Measurements from ENCODE around the gene CDON. TPM values are rescaled to one million over a fixed set of nuclear protein-coding genes. Genes with fewer than 3 reads are reported as not detected.

Gene CDON
- polyA plus RNA-seq, 1 of the 3 experiments (the other 2 are of a cell fraction): 3.7 TPM

GRCh38 chr11:125940145-125940544, 122.5 kb downstream of the CDON start:
- WGBS (ENCODE audit: low lambda C conversion rate): 84% methylated on average over 3 of the region's 4 CpGs
- Histone ChIP-seq H4K20me1 (ENCODE audit: insufficient read depth) (no peaks in the 10 kb centered on the region), H3K4me1 (ENCODE audit: control insufficient read depth in 1 of 2, insufficient read depth in 2 of 2, low read depth in 1 of 2, low read length in 1 of 2) (peaks cover 0 to 25% of the 10 kb centered on the region in 2 experiments; a peak in 2 of 4 replicates), H3K4me3 (ENCODE audit: low read depth in 2 of 2, low read length in 1 of 2) (no peak overlapping the region), H3K27me3 (ENCODE audit: insufficient read depth) (no peaks in the 10 kb centered on the region), H3K79me2 (ENCODE audit: insufficient read depth) (no peaks in the 10 kb centered on the region), H3K27ac (ENCODE audit: low read depth in 2 of 2, low read length in 1 of 2) (no peak overlapping the region), H3K9ac (no peak overlapping the region), H3K9me3 (no peaks in the 10 kb centered on the region), H3K36me3 (replicated peaks in 1 of 2; ENCODE audit: control insufficient read depth in 1 of 2, insufficient read depth in 2 of 2, low read length in 1 of 2) (no peaks in the 10 kb centered on the region), H2AFZ (ENCODE audit: low read depth) (no peak overlapping the region), H3K4me2 (no peak overlapping the region), H3F3A (replicated peaks; ENCODE audit: insufficient read depth) (no peaks in the 10 kb centered on the region), H3K9me2 (no peaks in the 10 kb centered on the region)
- TF ChIP-seq USF1 (IDR thresholded peaks at IDR 0.05; ENCODE audit: borderline replicate concordance, low read depth): no peak
- TF ChIP-seq FOXJ3 (CRISPR knock-in tag; IDR thresholded peaks at IDR 0.05): no peak
- TF ChIP-seq RFX5 (IDR thresholded peaks at IDR 0.05; ENCODE audit: low read length): no peak
- no peak for TF ChIP-seq JUND (IDR thresholded peaks at IDR 0.05)
- TF ChIP-seq MAX (IDR thresholded peaks at IDR 0.05; ENCODE audit: low read depth): no peak
- no peak for TF ChIP-seq NRF1 (IDR thresholded peaks at IDR 0.05; ENCODE audit: low read depth, low read length)
- DNase-seq: no peak
- ChIA-PET POLR2A (no interaction called here), CTCF (interaction anchor here (1.2 to 6.0 kb wide), 5 partner anchors 10 to 254 kb away, joined by 3 to 55 read pairs (median 9); no protein-coding TSS in a partner anchor)

- H2AFZ ChIP-seq (ENCODE audit: low read depth): no peak overlapping the region
- no peaks in the 10 kb centered on the region for H3K9me2 ChIP-seq
- no peaks in the 10 kb centered on the region for H4K20me1 ChIP-seq (ENCODE audit: insufficient read depth)
- no peaks in the 10 kb centered on the region for H3K9me3 ChIP-seq
- no peak overlapping the region for H3K4me3 ChIP-seq (ENCODE audit: low read depth in 2 of 2, low read length in 1 of 2)
- no peaks in the 10 kb centered on the region for H3F3A ChIP-seq (replicated peaks; ENCODE audit: insufficient read depth)
- WGBS (ENCODE audit: low lambda C conversion rate): 84% methylated on average over 3 of the region's 4 CpGs
- no peak overlapping the region for H3K27ac ChIP-seq (ENCODE audit: low read depth in 2 of 2, low read length in 1 of 2)
- H3K36me3 ChIP-seq (replicated peaks in 1 of 2; ENCODE audit: control insufficient read depth in 1 of 2, insufficient read depth in 2 of 2, low read length in 1 of 2): no peaks in the 10 kb centered on the region
- H3K27me3 ChIP-seq (ENCODE audit: insufficient read depth): no peaks in the 10 kb centered on the region
- no peak overlapping the region for H3K4me2 ChIP-seq
- TF ChIP-seq GABPA (IDR thresholded peaks at IDR 0.05; ENCODE audit: low read depth) (no peak), ZBTB33 (IDR thresholded peaks at IDR 0.05; ENCODE audit: borderline replicate concordance, low read depth) (no peak), POLR2AphosphoS5 (IDR thresholded peaks at IDR 0.05; ENCODE audit: low read depth, low read length) (no peak), SMC3 (IDR thresholded peaks at IDR 0.05; ENCODE audit: low read depth, low read length) (no peak), NRF1 (IDR thresholded peaks at IDR 0.05; ENCODE audit: low read depth, low read length) (no peak), MAX (IDR thresholded peaks at IDR 0.05; ENCODE audit: low read depth) (no peak), RCOR1 (IDR thresholded peaks at IDR 0.05; ENCODE audit: low read length) (no peak), FOSL2 (IDR thresholded peaks at IDR 0.05; ENCODE audit: borderline replicate concordance, low read depth) (no peak)
- POLR2A ChIA-PET: no interaction called here
- H3K9ac ChIP-seq: no peak overlapping the region
- CTCF ChIA-PET: interaction anchor here (0.8 to 5.0 kb wide), 5 partner anchors 11 to 122 kb away, joined by 3 to 31 read pairs (median 9); partner anchors contain the start of gene CDON
- H3K79me2 ChIP-seq (ENCODE audit: insufficient read depth): no peaks in the 10 kb centered on the region
- no peak for DNase-seq
- peaks cover 0 to 26% of the 10 kb centered on the region in 2 experiments; a peak in 2 of 4 replicates for H3K4me1 ChIP-seq (ENCODE audit: control insufficient read depth in 1 of 2, insufficient read depth in 2 of 2, low read depth in 1 of 2, low read length in 1 of 2)
Observed at GRCh38 chr11:125939081-125939521, 123.6 kb downstream of the CDON start.
